GM12878 (cell line): ENCODE results near the gene PRKCB.

Experiments used
- BACH1 ChIP-seq: fragments of 450-650 bp; IDR thresholded peaks from 2 replicates; pipeline ENCODE4 v1.6.1; 2017; ENCODE audit warnings: mild to moderate bottlenecking, borderline replicate concordance
- EZH2 ChIP-seq: IDR thresholded peaks from 2 replicates; pipeline ENCODE4 v1.6.1; 2012; ENCODE audit warnings: low read depth, mild to moderate bottlenecking, control low read depth, inconsistent platforms, low read length, borderline replicate concordance; ENCODE audit not compliant: control insufficient read depth
- NFIC ChIP-seq: IDR thresholded peaks from 2 replicates; pipeline ENCODE4 v1.6.1; 2012; ENCODE audit warnings: low read depth, mild to moderate bottlenecking, inconsistent platforms, low read length, moderate library complexity
- POLR2AphosphoS5 ChIP-seq: IDR thresholded peaks from 2 replicates; pipeline ENCODE4 v1.6.1; 2011; ENCODE audit warnings: mild to moderate bottlenecking, low read length, inconsistent platforms
- RAD21 ChIP-seq: IDR thresholded peaks from 2 replicates; pipeline ENCODE4 v1.6.1; 2011; ENCODE audit warnings: mild to moderate bottlenecking, low read depth, low read length, moderate library complexity; ENCODE audit not compliant: insufficient read depth
- ZZZ3 ChIP-seq: IDR thresholded peaks from 2 replicates; pipeline ENCODE4 v1.6.1; 2011; ENCODE audit warnings: low read depth; ENCODE audit not compliant: control insufficient read depth, insufficient read length
- TF ChIP-seq, protein P1 (sequence below): IDR thresholded peaks from 2 replicates; pipeline ENCODE4 v1.6.1; 2011; ENCODE audit warnings: borderline replicate concordance, low read depth, mild to moderate bottlenecking, moderate library complexity, low read length; ENCODE audit not compliant: insufficient read depth, poor library complexity, severe bottlenecking
- TF ChIP-seq, protein P2 (sequence below): fragments of 450-650 bp; IDR thresholded peaks from 2 replicates; pipeline ENCODE4 v1.6.1; 2017; ENCODE audit warnings: mild to moderate bottlenecking

DNA sequence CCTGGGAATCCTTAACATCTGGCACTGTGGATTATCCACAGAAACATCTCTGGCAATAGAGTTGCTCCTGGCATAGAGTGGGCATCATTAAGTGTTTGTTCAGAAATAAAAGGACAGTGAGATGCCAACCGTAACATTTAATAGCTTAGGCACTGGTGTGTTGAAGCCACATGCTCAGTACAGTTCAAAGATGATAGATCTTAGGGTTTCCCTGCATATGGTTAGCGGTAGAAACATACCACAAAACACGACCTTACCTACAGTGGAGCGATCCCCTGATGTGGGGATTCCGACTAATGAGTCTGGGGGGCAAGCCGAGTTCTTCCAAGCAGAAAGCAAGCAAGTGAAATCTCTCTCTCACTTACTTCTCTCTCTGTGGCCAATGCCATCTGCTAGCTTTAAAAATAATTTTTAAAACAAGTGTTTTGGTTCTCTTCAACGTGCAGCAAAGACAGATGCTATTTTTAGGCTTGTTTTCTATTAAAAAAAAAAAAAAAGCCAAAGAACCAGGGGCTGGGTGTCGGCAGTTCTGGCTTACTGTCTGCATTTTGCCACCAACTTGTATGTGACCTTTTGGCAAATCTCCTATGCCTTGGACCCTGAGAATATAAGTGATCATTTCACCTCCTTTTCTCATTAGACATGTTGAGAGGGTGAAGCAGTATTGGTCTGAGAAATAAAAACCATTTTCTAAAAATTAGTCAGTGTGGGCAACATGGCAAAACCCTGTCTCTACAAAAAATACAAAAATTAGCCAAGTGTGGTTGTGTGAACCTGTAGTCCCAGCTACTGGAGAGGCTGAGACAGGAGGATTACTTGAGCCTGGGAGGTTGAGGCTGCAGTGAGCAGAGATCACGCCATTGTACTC, 331.1 kb downstream of the PRKCB start:
- no peak for TF ChIP-seq POLR2AphosphoS5
- no peak for TF ChIP-seq NFIC
- TF ChIP-seq BACH1 = no peak
- TF ChIP-seq, protein P1, sequence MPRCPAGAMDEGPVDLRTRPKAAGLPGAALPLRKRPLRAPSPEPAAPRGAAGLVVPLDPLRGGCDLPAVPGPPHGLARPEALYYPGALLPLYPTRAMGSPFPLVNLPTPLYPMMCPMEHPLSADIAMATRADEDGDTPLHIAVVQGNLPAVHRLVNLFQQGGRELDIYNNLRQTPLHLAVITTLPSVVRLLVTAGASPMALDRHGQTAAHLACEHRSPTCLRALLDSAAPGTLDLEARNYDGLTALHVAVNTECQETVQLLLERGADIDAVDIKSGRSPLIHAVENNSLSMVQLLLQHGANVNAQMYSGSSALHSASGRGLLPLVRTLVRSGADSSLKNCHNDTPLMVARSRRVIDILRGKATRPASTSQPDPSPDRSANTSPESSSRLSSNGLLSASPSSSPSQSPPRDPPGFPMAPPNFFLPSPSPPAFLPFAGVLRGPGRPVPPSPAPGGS = no peak
- TF ChIP-seq ZZZ3 = no peak
- no peak for TF ChIP-seq RAD21
- TF ChIP-seq EZH2 = no peak
- TF ChIP-seq, protein P2, sequence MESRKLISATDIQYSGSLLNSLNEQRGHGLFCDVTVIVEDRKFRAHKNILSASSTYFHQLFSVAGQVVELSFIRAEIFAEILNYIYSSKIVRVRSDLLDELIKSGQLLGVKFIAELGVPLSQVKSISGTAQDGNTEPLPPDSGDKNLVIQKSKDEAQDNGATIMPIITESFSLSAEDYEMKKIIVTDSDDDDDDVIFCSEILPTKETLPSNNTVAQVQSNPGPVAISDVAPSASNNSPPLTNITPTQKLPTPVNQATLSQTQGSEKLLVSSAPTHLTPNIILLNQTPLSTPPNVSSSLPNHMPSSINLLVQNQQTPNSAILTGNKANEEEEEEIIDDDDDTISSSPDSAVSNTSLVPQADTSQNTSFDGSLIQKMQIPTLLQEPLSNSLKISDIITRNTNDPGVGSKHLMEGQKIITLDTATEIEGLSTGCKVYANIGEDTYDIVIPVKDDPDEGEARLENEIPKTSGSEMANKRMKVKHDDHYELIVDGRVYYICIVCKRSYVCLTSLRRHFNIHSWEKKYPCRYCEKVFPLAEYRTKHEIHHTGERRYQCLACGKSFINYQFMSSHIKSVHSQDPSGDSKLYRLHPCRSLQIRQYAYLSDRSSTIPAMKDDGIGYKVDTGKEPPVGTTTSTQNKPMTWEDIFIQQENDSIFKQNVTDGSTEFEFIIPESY = no peak
